Liver (tissue), 9 donors: ENCODE results near the gene MED31. TPM values are rescaled to one million over a fixed set of nuclear protein-coding genes. Genes with fewer than 3 reads are reported as not detected.

ENCODE experiments used
- DNase-seq: peaks from one replicate; pipeline ENCODE4 v3.0.0-alpha.2; 2017; ENCODE audit warnings: low spot score
- H3K27ac ChIP-seq, 2 donors: one replicate each; pipeline ENCODE4 v1.7.0; 2013; ENCODE audit warnings: inconsistent platforms in 2 of 2, low read length in 2 of 2, control low read depth in 1 of 2, low read depth in 1 of 2, mild to moderate bottlenecking in 1 of 2
- H3K27me3 ChIP-seq, 4 donors: one replicate each; pipeline versions ENCODE4 v1.6.1 to v1.7.0; 2013; ENCODE audit warnings: low read length in 3 of 4, inconsistent platforms in 1 of 4, mild to moderate bottlenecking in 1 of 4, moderate library complexity in 1 of 4; ENCODE audit not compliant: control insufficient read depth in 4 of 4, insufficient read depth in 4 of 4
- H3K36me3 ChIP-seq, 4 donors: one replicate each; pipeline versions ENCODE4 v1.6.1 to v1.7.0; 2013; ENCODE audit warnings: low read length in 3 of 4, mild to moderate bottlenecking in 3 of 4, low read depth in 1 of 4, moderate library complexity in 1 of 4; ENCODE audit not compliant: control insufficient read depth in 4 of 4, insufficient read depth in 3 of 4
- H3K4me1 ChIP-seq, 4 donors: one replicate each; pipeline versions ENCODE4 v1.6.1 to v1.7.0; 2013; ENCODE audit warnings: low read length in 3 of 4, mild to moderate bottlenecking in 3 of 4, moderate library complexity in 1 of 4; ENCODE audit not compliant: control insufficient read depth in 4 of 4, insufficient read depth in 4 of 4
- H3K4me3 ChIP-seq, 3 donors: one replicate each; pipeline versions ENCODE4 v1.6.1 to v1.7.0; 2013; ENCODE audit warnings: low read length in 3 of 3, control low read depth in 1 of 3, low read depth in 1 of 3, mild to moderate bottlenecking in 1 of 3
- H3K9ac ChIP-seq, 2 donors: one replicate each; pipeline ENCODE4 v1.7.0; 2013; ENCODE audit warnings: low read length in 2 of 2, mild to moderate bottlenecking in 2 of 2, moderate library complexity in 2 of 2, control low read depth in 1 of 2, low read depth in 1 of 2
- H3K9me3 ChIP-seq, 4 donors: one replicate each; pipeline versions ENCODE4 v1.6.1 to v1.7.0; 2013; ENCODE audit warnings: low read length in 3 of 4; ENCODE audit not compliant: control insufficient read depth in 4 of 4
- EGR1 ChIP-seq, 2 donors: IDR thresholded peaks; 2 replicates each; pipeline ENCODE4 v1.6.1; 2016 to 2018; ENCODE audit warnings: antibody characterized with exemption in 2 of 2, low read depth in 2 of 2
- FOXA1 ChIP-seq: IDR thresholded peaks from 2 replicates; pipeline ENCODE4 v1.6.1; 2016; ENCODE audit warnings: antibody characterized with exemption
- FOXA2 ChIP-seq: IDR thresholded peaks from 2 replicates; pipeline ENCODE4 v1.6.1; 2016; ENCODE audit warnings: antibody characterized with exemption
- GABPA ChIP-seq, 2 donors: IDR thresholded peaks in 1 of 2; conservative IDR thresholded peaks in 1 of 2; 2 replicates each; pipeline ENCODE4 v1.6.1; 2016; ENCODE audit warnings: antibody characterized with exemption in 2 of 2, mild to moderate bottlenecking in 1 of 2, moderate library complexity in 1 of 2
- HNF4A ChIP-seq, 2 donors: conservative IDR thresholded peaks; 2 replicates each; pipeline ENCODE4 v1.6.1; 2016; ENCODE audit warnings: antibody characterized with exemption in 2 of 2, mild to moderate bottlenecking in 2 of 2
- HNF4G ChIP-seq: IDR thresholded peaks from 2 replicates; pipeline ENCODE4 v1.6.1; 2016; ENCODE audit warnings: antibody characterized with exemption
- JUND ChIP-seq, 2 donors: IDR thresholded peaks; 2 replicates each; pipeline ENCODE4 v1.6.1; 2016; ENCODE audit warnings: antibody characterized with exemption in 2 of 2
- MAX ChIP-seq: IDR thresholded peaks from 2 replicates; pipeline ENCODE4 v1.6.1; 2016; ENCODE audit warnings: antibody characterized with exemption
- NR2F2 ChIP-seq: IDR thresholded peaks from 2 replicates; pipeline ENCODE4 v1.6.1; 2016; ENCODE audit warnings: antibody characterized with exemption
- RAD21 ChIP-seq, 2 donors: IDR thresholded peaks; 2 replicates each; pipeline ENCODE4 v1.6.1; 2016; ENCODE audit warnings: antibody characterized with exemption in 2 of 2, mild to moderate bottlenecking in 2 of 2
- REST ChIP-seq: IDR thresholded peaks from 2 replicates; pipeline ENCODE4 v1.6.1; 2016; ENCODE audit warnings: antibody characterized with exemption, mild to moderate bottlenecking
- RXRA ChIP-seq, 2 donors: IDR thresholded peaks; 2 replicates each; pipeline ENCODE4 v1.6.1; 2017 to 2018; ENCODE audit warnings: antibody characterized with exemption in 2 of 2, mild to moderate bottlenecking in 1 of 2
- SP1 ChIP-seq: IDR thresholded peaks from 2 replicates; pipeline ENCODE4 v1.6.1; 2018; ENCODE audit warnings: antibody characterized with exemption, mild to moderate bottlenecking
- TAF1 ChIP-seq: conservative IDR thresholded peaks from 2 replicates; pipeline ENCODE4 v1.6.1; 2016; ENCODE audit warnings: antibody characterized with exemption, mild to moderate bottlenecking
- YY1 ChIP-seq: IDR thresholded peaks from 2 replicates; pipeline ENCODE4 v1.6.1; 2016; ENCODE audit warnings: antibody characterized with exemption, mild to moderate bottlenecking
- WGBS: extraction: QIAGEN DNeasy Blood & Tissue Kit; methylation state at CpG from one replicate; pipeline ENCODE4 v1.1.7; 2013; 5-methylcytosine and 5-hydroxymethylcytosine counted together
- polyA plus RNA-seq, 2 donors: library from polyadenylated mRNA; stranded (reverse) in 1 of 2; unstranded in 1 of 2; fragments of 200-250 nt in 1 of 2; fragments of >200 nt in 1 of 2; fragmentation: Nextera tagmentation in 1 of 2; extraction: Ambion mirVana in 1 of 2; gene quantifications; one replicate each; pipeline versions ENCODE4 v1.2.1 to v1.2.3, GENCODE V29; 2013 to 2015
- total RNA-seq, 2 donors: library from RNA; depleted of rRNA; stranded (reverse); fragments of >200 nt; gene quantifications; one replicate each; pipeline ENCODE4 v1.2.3, GENCODE V29; 2014
- TF ChIP-seq, protein P1 (sequence below): IDR thresholded peaks from 2 replicates; pipeline ENCODE4 v1.6.1; 2016; ENCODE audit warnings: antibody characterized with exemption
- TF ChIP-seq, protein P2 (sequence below): fragments of 150-350 bp; IDR thresholded peaks from 2 replicates; pipeline ENCODE4 v1.5.1; 2017; ENCODE audit warnings: improper control_type of control experiment, low read depth, low read length; ENCODE audit not compliant: missing input control
- donor health status: healthy.
- donor health status: healthy.
- donor health status: healthy.
- donor health status: healthy.
- donor health status: healthy.

The MED31 gene
- total and polyA plus RNA-seq, 4 donors, result 6.9 to 29.8 (median 8.7) TPM

GRCh38 chr17:6639586-6640535, 11.5 kb downstream of the MED31 start:
- Histone ChIP-seq H3K9ac (peak overlapping the region; percentile 36 to 68), H3K27ac (peak overlapping the region in 1 of 2 donors; percentile 69), H3K9me3 (no peaks in the 10 kb centered on the region), H3K4me3 (peak overlapping the region; percentile 88 to 94 (median 90)), H3K36me3 (peaks cover 0 to 15% (median 6%) of the 10 kb centered on the region in 4 donors), H3K27me3 (no peaks in the 10 kb centered on the region), H3K4me1 (peaks cover 3 to 34% (median 26%) of the 10 kb centered on the region in 4 donors)
- TF ChIP-seq NR2F2 (no peak), RAD21 (IDR thresholded peaks at IDR 0.05) (no peak), JUND (IDR thresholded peaks at IDR 0.05) (no peak), MAX (no peak), EGR1 (IDR thresholded peaks at IDR 0.05; ENCODE audit: low read depth in 2 of 2) (no peak), FOXA2 (no peak), TAF1 (no peak), HNF4A (conservative IDR thresholded peaks at IDR 0.05) (no peak), RXRA (IDR thresholded peaks at IDR 0.05) (no peak), HNF4G (no peak)
- TF ChIP-seq, protein P1, sequence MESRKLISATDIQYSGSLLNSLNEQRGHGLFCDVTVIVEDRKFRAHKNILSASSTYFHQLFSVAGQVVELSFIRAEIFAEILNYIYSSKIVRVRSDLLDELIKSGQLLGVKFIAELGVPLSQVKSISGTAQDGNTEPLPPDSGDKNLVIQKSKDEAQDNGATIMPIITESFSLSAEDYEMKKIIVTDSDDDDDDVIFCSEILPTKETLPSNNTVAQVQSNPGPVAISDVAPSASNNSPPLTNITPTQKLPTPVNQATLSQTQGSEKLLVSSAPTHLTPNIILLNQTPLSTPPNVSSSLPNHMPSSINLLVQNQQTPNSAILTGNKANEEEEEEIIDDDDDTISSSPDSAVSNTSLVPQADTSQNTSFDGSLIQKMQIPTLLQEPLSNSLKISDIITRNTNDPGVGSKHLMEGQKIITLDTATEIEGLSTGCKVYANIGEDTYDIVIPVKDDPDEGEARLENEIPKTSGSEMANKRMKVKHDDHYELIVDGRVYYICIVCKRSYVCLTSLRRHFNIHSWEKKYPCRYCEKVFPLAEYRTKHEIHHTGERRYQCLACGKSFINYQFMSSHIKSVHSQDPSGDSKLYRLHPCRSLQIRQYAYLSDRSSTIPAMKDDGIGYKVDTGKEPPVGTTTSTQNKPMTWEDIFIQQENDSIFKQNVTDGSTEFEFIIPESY, result no peak
- DNase-seq, result peak; percentile 36
- 1% methylated on average over 67 of the region's 67 CpGs for WGBS

DNA sequence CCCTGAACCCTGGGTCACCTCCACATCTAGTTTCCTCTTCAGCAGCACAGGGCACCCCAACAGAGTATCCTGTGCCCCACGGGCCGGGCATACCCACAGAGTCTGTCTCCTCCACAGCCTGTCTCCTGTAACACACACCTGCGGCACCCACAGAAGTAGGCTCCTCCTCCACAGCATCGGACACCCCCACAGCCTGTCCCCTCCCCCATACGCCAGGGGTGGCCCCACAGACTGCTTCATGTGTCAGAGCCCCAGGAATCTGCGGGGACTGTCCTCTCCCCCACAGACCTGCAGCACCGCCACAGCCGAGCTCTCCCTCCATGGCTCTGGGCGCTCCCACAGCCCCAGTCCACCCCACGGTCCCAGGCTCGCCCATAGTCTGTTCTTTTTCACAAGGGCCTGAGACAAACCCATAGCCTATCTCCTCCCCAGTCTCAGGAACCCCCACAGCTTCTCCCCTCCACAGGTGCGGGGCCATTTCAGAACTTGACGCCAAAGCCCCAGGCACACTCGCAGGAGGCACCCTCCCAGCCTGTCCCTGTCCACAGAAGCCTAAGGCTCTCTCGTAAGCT, 12.3 kb downstream of the MED31 start:
- H3K4me3 ChIP-seq, result peak overlapping the region; percentile 88 to 94 (median 90)
- DNase-seq, result no peak
- H3K36me3 ChIP-seq, result peaks cover 0 to 11% (median 5%) of the 10 kb centered on the region in 4 donors
- peak overlapping the region; percentile 36 to 68 for H3K9ac ChIP-seq
- H3K4me1 ChIP-seq, result peaks cover 3 to 34% (median 26%) of the 10 kb centered on the region in 4 donors
- no peaks in the 10 kb centered on the region for H3K9me3 ChIP-seq
- H3K27me3 ChIP-seq, result no peaks in the 10 kb centered on the region
- no peak for TF ChIP-seq TAF1
- TF ChIP-seq RXRA (IDR thresholded peaks at IDR 0.05), result no peak
- no peak for TF ChIP-seq JUND (IDR thresholded peaks at IDR 0.05)
- TF ChIP-seq HNF4A (conservative IDR thresholded peaks at IDR 0.05), result no peak
- no peak for TF ChIP-seq SP1
- TF ChIP-seq, protein P2, sequence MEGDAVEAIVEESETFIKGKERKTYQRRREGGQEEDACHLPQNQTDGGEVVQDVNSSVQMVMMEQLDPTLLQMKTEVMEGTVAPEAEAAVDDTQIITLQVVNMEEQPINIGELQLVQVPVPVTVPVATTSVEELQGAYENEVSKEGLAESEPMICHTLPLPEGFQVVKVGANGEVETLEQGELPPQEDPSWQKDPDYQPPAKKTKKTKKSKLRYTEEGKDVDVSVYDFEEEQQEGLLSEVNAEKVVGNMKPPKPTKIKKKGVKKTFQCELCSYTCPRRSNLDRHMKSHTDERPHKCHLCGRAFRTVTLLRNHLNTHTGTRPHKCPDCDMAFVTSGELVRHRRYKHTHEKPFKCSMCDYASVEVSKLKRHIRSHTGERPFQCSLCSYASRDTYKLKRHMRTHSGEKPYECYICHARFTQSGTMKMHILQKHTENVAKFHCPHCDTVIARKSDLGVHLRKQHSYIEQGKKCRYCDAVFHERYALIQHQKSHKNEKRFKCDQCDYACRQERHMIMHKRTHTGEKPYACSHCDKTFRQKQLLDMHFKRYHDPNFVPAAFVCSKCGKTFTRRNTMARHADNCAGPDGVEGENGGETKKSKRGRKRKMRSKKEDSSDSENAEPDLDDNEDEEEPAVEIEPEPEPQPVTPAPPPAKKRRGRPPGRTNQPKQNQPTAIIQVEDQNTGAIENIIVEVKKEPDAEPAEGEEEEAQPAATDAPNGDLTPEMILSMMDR, result no peak
- TF ChIP-seq GABPA (IDR thresholded peaks at IDR 0.05 in 1 of 2, conservative IDR thresholded peaks at IDR 0.05 in 1 of 2), result no peak
- no peak for TF ChIP-seq FOXA1
- TF ChIP-seq YY1, result no peak
- TF ChIP-seq FOXA2, result no peak
- no peak for TF ChIP-seq MAX
- no peak for TF ChIP-seq NR2F2
- TF ChIP-seq, protein P1, result no peak
- TF ChIP-seq REST, result no peak
- TF ChIP-seq RAD21 (IDR thresholded peaks at IDR 0.05), result no peak
- no peak for TF ChIP-seq EGR1 (IDR thresholded peaks at IDR 0.05; ENCODE audit: low read depth in 2 of 2)
- no peak overlapping the region for H3K27ac ChIP-seq
- 56% methylated on average over 15 of the region's 15 CpGs for WGBS
